Right lung (tissue), 5 donors: ENCODE results near the gene SIDT2. TPM values are rescaled to one million over a fixed set of nuclear protein-coding genes. Genes with fewer than 3 reads are reported as not detected.
"Not testable (repeated sequence)": the region's sequence is repeated elsewhere in the genome, so short reads cannot be mapped to it uniquely, and the experiment has no call there.

Source experiments
- DNase-seq, 2 donors: peaks; one replicate each; pipeline ENCODE4 v3.0.0-alpha.2; 2013
- polyA plus RNA-seq, 5 donors: library from polyadenylated mRNA; unstranded; fragments of 120-200 nt; gene quantifications; one replicate each; pipeline versions ENCODE4 v1.2.1 to v1.2.3, GENCODE V29; 2013; ENCODE audit warnings: inconsistent platforms in 1 of 5, low replicate concordance in 1 of 5; ENCODE audit not compliant: insufficient read length in 5 of 5, insufficient read depth in 1 of 5

The SIDT2 gene
- polyA plus RNA-seq, 5 donors, result 22.5 to 36.4 (median 29.8) TPM

- no peak for DNase-seq
These were observed 23.2 kb downstream of the SIDT2 start for GRCh38 chr11:117201658-117202305.

GRCh38 chr11:117202386-117203068 lies 24.0 kb downstream of the SIDT2 start:
- DNase-seq, result no peak

DNA sequence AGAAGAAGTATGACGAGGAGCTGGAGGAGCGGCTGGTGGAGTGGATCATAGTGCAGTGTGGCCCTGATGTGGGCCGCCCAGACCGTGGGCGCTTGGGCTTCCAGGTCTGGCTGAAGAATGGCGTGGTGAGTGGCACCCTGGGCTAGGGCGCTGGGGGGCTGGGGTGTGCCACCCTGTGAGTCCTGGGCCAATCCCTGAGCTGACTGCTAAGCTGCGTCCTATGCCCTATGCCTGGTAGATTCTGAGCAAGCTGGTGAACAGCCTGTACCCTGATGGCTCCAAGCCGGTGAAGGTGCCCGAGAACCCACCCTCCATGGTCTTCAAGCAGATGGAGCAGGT lies 24.5 kb downstream of the SIDT2 start:
- no peak for DNase-seq

DNA sequence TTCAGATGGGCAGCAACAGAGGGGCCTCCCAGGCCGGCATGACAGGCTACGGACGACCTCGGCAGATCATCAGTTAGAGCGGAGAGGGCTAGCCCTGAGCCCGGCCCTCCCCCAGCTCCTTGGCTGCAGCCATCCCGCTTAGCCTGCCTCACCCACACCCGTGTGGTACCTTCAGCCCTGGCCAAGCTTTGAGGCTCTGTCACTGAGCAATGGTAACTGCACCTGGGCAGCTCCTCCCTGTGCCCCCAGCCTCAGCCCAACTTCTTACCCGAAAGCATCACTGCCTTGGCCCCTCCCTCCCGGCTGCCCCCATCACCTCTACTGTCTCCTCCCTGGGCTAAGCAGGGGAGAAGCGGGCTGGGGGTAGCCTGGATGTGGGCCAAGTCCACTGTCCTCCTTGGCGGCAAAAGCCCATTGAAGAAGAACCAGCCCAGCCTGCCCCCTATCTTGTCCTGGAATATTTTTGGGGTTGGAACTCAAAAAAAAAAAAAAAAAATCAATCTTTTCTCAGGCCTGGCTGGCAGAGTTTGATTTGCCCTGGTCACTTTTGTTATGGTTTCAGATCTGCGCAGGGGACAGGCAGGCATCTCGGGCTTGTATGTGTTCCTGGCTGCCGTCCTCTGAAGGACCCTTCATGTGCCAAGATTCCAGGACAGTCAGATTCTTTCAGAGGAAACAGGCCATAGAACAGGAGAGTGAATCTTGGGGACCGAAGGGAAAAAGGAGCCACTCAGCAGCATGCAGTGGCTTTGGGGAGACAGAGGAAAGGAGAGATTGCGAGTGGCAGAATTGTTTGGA lies 25.9 kb downstream of the SIDT2 start:
- DNase-seq, result no peak

GRCh38 chr11:117205211-117205818 lies 26.8 kb downstream of the SIDT2 start:
- no peak for DNase-seq

DNA sequence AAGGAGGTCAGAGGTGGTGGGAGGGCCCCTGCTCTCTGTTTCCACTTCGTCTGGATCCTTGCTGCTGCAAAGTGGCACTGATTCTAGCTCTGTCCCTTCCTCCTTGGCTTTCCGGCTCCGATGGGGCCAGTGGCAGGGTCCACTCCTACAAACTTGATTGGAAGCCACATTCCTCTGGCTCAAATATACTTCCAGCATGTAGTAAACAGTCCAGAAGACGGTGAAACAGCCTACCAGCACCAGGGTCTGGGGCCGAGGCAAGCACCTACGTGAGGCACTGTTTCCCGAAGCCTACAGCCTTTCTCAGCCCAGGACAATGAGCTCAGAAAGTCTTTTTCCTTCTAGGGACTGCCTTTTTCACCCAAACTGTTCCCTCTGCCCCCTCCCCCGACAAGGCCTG lies 27.6 kb downstream of the SIDT2 start:
- not testable (repeated sequence) for DNase-seq

GRCh38 chr11:117206859-117207258 lies 28.3 kb downstream of the SIDT2 start:
- DNase-seq, result not testable (repeated sequence)

GRCh38 chr11:117207481-117207880 lies 28.9 kb downstream of the SIDT2 start:
- not testable (repeated sequence) for DNase-seq

GRCh38 chr11:117208710-117209109 lies 30.2 kb downstream of the SIDT2 start:
- not testable (repeated sequence) for DNase-seq

DNA sequence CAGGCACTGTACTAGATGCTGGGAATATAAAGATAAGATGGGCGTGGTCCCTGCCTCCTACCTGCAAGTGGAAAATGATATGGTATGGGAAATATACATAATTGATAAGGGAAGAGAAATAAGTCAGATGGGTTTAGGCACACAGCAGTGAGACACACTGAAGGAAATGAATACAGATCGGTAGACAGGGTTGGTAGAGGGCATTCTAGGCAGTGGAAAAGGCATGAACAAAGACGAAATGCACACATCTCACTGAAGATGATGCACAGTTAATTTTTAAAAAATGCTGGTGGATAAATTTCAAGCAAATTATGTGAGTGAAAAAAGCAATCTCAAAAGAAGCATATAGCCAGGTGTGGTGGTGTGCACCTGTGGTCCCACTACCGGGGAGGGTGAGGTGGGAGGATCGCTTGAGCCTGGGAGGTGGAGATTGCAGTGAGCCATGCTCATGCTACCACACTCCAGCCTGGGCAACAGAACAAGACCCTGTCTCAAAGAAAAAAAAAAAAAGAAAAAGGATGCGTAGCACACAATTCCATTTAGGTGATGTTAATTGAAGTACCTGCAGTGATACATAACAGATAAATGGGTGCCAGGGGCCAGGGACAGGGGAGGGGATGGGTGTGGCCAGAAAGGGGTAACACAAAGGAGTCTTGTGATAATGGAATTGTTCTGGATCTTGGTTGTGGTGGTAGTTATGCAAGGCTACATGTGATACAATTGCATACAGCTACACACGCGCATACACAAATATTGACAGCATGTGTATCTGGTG lies 31.0 kb downstream of the SIDT2 start:
- not testable (repeated sequence) for DNase-seq

GRCh38 chr11:117210620-117211019 lies 32.1 kb downstream of the SIDT2 start:
- DNase-seq, result no peak

DNA sequence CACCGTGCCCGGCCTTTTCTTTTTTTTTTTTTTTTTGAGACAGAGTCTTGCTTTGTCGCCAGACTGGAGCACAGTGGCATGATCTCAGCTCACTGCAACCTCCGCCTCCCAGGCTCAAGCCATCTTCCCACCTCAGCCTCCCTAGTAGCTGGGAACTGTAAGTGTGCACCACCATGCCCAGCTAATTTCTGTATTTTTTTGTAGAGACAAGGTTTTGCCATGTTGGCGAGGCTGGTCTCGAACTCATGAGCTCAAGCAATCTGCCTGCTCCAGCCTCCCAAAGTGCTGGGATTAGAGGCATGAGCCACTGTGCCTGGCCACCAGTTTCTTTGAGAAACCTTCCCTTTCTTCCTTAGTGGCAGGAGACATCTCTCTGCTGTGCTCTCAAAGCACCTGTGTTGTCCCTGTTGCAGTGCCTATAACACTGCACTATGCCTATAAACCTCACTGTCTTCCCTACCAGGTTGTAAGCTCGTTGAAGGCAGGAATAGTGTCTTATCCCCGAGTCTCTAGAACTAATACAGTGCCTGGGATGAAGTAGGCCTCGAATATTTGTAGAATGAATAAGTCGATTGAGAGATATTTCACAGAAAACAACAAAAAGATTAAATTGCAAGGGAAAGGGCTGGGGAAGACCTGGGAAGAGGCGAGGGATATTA lies 34.3 kb downstream of the SIDT2 start:
- DNase-seq, result no peak

- no peak for DNase-seq
These were observed 36.0 kb downstream of the SIDT2 start for GRCh38 chr11:117214404-117215110.

GRCh38 chr11:117217141-117218084 lies 38.9 kb downstream of the SIDT2 start:
- DNase-seq, result no peak

- DNase-seq, result no peak
These were observed 39.8 kb downstream of the SIDT2 start for GRCh38 chr11:117218133-117218915.

DNA sequence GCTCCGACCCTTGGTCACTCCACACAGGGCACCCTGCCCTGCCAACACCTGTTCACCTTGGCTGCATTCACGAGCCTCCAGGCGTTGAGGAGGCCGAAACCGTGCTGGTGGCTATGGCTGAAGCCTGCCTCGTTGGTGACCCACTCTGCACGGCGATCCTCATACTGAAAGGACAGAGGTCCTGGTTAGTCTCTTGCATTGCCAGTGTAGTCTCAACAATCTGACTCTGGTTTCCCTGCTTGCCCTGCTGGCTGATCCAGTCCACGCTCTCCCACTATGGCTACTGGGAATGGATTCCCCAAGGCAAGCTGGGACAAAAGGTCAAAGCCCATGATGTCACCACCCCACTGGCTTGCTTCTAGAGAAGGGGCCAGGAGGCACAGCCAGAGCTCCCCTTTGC lies 40.5 kb downstream of the SIDT2 start:
- no peak for DNase-seq

DNA sequence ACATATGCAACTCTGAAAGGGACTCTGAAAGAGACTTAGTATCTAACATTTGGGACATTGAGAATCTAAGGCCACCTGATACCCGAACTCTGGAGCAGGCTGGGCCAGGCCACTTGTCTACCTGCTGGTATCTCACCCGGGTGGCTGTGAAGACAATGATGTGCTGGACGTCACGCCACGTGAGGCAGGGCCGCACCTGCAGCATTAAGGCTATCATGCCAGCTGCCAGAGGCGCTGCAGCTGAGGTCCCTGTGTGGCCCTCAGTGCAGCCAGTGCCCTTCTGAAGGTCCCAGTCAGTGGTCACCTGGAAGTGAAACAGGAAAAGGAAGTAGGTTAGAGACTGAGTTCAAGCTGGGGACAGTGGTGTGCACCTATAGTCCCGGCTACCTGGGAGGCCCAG lies 40.9 kb downstream of the SIDT2 start:
- no peak for DNase-seq

GRCh38 chr11:117219995-117220394 lies 41.5 kb downstream of the SIDT2 start:
- DNase-seq, result no peak
